Measurements from ENCODE around the gene TBC1D17. TPM values are rescaled to one million over a fixed set of nuclear protein-coding genes. Genes with fewer than 3 reads are reported as not detected.

Gene TBC1D17
- total and polyA plus RNA-seq, 12 donors: 5.8 to 198 (median 51.4) TPM

DNA sequence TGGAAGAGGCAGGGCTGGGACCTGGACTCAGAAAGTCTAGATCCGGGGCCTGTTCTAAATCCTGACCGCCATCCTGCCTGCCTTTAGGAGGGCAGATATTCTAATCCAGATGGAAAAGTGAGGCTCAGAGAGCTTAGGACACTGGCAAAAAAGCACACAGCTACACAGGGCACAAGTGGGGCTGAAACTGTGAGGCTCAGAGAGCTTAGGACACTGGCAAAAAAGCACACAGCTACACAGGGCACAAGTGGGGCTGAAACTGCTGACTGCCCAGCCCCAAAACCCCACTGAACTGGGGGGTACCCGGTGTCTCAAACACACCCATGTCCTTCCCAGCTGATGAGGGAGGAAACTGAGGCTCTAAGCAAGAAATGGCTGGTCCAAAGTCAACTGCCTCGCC is 2.3 kb upstream of the TBC1D17 start:
- Histone ChIP-seq H3K27me3 (no peaks in the 10 kb centered on the region), H3K4me1 (replicated peaks in 1 of 2) (peaks cover 23 to 39% of the 10 kb centered on the region in 2 donors), H3K9me3 (replicated peaks in 1 of 3) (no peaks in the 10 kb centered on the region), H3K27ac (peak overlapping the region in 4 of 5 donors; percentile 96 to 99 (median 99)), H3K4me3 (peak overlapping the region in 1 of 4 donors; percentile 84), H3K36me3 (replicated peaks in 1 of 2) (peaks cover 0 to 21% of the 10 kb centered on the region in 2 donors)
- no peak for DNase-seq
- WGBS, 4 donors: 71 to 90% (median 81%) methylated on average over 3 to 4 of the region's 4 CpGs
- TF ChIP-seq, protein P1, sequence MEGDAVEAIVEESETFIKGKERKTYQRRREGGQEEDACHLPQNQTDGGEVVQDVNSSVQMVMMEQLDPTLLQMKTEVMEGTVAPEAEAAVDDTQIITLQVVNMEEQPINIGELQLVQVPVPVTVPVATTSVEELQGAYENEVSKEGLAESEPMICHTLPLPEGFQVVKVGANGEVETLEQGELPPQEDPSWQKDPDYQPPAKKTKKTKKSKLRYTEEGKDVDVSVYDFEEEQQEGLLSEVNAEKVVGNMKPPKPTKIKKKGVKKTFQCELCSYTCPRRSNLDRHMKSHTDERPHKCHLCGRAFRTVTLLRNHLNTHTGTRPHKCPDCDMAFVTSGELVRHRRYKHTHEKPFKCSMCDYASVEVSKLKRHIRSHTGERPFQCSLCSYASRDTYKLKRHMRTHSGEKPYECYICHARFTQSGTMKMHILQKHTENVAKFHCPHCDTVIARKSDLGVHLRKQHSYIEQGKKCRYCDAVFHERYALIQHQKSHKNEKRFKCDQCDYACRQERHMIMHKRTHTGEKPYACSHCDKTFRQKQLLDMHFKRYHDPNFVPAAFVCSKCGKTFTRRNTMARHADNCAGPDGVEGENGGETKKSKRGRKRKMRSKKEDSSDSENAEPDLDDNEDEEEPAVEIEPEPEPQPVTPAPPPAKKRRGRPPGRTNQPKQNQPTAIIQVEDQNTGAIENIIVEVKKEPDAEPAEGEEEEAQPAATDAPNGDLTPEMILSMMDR (IDR thresholded peaks at IDR 0.05): no peak
- no peak for TF ChIP-seq POLR2A (IDR thresholded peaks at IDR 0.05)
- intact Hi-C loops (cut with DNase I): no loop called here

- intact Hi-C loops (cut with DNase I): no loop called here
- Histone ChIP-seq H3K9me3 (replicated peaks in 1 of 3) (no peaks in the 10 kb centered on the region), H3K36me3 (replicated peaks in 1 of 2) (peaks cover 0 to 29% of the 10 kb centered on the region in 2 donors), H3K27me3 (no peaks in the 10 kb centered on the region), H3K4me3 (peak overlapping the region; percentile 84 to 95 (median 90)), H3K27ac (peak overlapping the region; percentile 84 to 99 (median 99)), H3K4me1 (replicated peaks in 1 of 2) (peaks cover 16 to 31% of the 10 kb centered on the region in 2 donors)
- peak; percentile 57 to 81 (median 67) for DNase-seq
- TF ChIP-seq, protein P1 (IDR thresholded peaks at IDR 0.05): no peak
- TF ChIP-seq POLR2A (IDR thresholded peaks at IDR 0.05): no peak
- 1 to 3% (median 1%) methylated on average over 21 to 28 of the region's 28 CpGs for WGBS, 4 donors
These were observed 1.6 kb upstream of the TBC1D17 start for GRCh38 chr19:49875857-49876421.

DNA sequence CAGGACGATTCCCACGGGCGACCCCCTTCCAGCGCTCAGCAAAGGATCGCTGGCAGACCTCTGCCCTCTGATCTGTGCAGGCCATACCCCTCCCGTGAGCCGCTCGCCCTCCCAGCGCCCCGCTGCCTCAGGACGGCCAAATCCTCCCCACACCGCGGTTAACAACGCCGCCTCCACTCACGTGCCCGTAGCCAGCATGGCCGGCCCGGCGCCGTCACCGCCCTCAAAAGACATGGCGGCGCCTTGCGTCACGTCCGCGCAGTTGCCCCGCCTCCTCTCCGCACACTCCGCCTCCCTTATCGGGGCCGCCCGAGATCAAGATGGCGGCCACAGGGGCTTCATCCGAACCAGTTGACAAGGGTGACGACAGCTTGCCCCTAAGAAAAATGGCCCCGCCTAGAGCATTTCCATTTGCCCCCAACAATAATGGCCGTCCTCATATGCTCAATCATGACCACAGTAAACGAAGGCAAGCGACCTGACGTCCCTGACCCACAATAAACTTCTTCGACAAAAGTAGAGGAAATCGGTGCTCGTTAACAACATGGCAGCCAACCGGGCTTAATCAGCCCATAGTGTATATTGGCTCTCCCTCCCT is 981 bp upstream of the TBC1D17 start:
- H3K4me3 ChIP-seq: peak overlapping the region; percentile 84 to 95 (median 90)
- TF ChIP-seq POLR2A (IDR thresholded peaks at IDR 0.05): peak in 1 of 2 donors; percentile 42
- TF ChIP-seq, protein P1 (IDR thresholded peaks at IDR 0.05): no peak
- H3K27me3 ChIP-seq: no peaks in the 10 kb centered on the region
- 0% methylated on average over 11 to 46 of the region's 46 CpGs for WGBS, 4 donors
- H3K9me3 ChIP-seq (replicated peaks in 1 of 3): no peaks in the 10 kb centered on the region
- H3K27ac ChIP-seq: peak overlapping the region; percentile 84 to 99 (median 99)
- peaks cover 16 to 26% of the 10 kb centered on the region in 2 donors for H3K4me1 ChIP-seq (replicated peaks in 1 of 2)
- peak; percentile 97 to 99 (median 99) for DNase-seq
- H3K36me3 ChIP-seq (replicated peaks in 1 of 2): peaks cover 0 to 29% of the 10 kb centered on the region in 2 donors
- intact Hi-C loops (cut with DNase I): no loop called here

- peak overlapping the region; percentile 91 to 99 (median 99) for H3K27ac ChIP-seq
- no peaks in the 10 kb centered on the region for H3K27me3 ChIP-seq
- TF ChIP-seq, protein P1 (IDR thresholded peaks at IDR 0.05): no peak
- TF ChIP-seq POLR2A (IDR thresholded peaks at IDR 0.05): no peak
- H3K4me1 ChIP-seq (replicated peaks in 1 of 2): peaks cover 16 to 26% of the 10 kb centered on the region in 2 donors
- intact Hi-C loops (cut with DNase I): no loop called here
- H3K9me3 ChIP-seq (replicated peaks in 1 of 3): no peaks in the 10 kb centered on the region
- peaks cover 0 to 43% of the 10 kb centered on the region in 2 donors for H3K36me3 ChIP-seq (replicated peaks in 1 of 2)
- DNase-seq: peak; percentile 98 to 99 (median 99)
- peak overlapping the region in 3 of 4 donors; percentile 45 to 95 (median 84) for H3K4me3 ChIP-seq
- 9 to 16% (median 12%) methylated on average over 26 to 41 of the region's 41 CpGs for WGBS, 4 donors
These were observed 609 bp downstream of the TBC1D17 start for GRCh38 chr19:49877879-49878743.

Data from adrenal gland (tissue), 12 donors.